Measurements from ENCODE around the gene FHIP1A. TPM values are rescaled to one million over a fixed set of nuclear protein-coding genes. Genes with fewer than 3 reads are reported as not detected.

FHIP1A gene
- polyA plus RNA-seq, 4 donors: 4.7 to 6.5 (median 5.8) TPM

DNA sequence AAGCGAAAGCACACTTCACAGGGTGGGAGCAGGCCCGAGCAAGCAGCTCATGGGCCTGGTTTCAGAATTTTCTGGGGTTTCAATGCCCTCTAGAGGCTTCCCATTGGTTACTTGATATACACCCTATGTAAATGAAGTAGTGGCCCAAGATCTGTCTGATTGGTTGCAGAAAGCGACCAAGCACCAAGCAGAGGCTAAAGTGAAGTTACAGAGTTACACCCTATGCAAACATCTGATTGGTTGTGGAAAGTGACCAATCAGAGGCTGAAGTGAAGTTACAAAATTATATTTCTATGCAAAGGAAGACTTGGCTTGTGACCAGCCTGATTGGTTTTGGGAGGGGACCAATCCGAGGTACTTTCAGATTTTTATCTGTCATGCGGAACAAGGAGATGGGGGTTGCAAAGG lies 8.2 kb downstream of the FHIP1A start:
- DNase-seq (ENCODE audit: low read depth in 4 of 4, low spot score in 3 of 4): no peak

DNA sequence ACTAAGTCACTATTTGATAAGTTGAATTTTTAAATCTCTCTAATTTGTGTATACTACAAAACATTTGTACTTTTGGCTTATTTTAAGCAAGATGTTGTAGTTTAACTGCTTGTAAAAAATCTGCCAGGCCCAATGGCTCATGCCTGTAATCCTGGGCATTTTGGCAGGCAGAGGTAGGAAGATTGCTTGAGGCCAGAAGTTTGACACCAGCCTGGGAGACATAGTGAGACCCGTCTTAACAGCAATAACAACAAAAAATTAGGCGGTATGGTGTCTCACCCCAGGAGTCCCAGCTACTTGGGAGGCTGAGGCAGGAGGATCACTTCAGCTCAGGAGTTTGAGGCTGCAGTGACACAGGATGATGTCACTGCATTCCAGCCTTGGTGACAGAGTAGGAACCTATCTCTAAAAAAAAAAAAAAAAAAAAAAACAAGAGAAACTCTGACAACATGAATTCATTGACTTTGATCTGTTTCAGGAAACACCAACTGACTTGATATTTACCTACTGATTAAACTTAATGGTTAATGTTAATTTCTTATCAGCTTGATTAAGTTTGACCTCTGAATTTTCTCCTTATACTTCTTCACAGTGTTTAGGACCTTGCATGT lies 8.9 kb downstream of the FHIP1A start:
- no peak for DNase-seq (ENCODE audit: low read depth in 4 of 4, low spot score in 3 of 4)

DNA sequence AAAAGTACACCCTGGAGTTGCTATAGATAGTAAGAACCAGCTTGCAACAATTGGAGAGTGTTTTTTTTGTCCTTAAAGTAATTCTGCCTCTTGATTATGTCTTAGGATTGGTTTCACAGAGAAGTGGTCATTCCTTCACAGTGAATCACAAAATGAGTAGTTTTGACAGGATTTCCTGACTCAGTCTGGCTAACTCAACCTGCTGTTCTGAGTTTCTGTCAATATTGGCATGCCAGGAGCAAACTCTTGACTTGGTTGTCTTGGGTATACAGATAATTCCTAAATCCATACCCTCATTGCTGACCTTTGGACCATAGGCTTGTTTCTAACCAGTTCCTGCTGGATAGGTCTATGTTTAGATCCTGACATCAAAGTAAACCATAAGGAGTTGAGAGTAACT lies 9.4 kb downstream of the FHIP1A start:
- DNase-seq (ENCODE audit: low read depth in 4 of 4, low spot score in 3 of 4): no peak

DNA sequence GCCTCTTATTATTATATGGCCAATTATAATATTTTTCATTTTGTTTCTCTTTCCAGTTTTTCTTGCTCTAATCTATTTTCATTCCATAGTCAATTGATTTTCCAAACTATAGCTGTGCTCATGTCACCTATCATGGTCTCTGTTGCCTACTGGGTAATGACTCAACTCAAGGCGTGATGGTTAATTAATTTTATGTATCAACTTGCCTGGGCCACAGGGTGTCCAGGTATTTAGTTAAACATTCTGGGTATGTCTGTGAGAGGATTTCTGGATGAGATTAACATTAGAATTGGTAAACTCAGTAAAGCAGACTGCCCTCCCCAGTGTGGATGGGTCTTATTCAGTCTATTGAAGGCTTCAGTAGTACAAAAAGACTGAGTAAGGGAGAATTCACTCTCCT lies 9.9 kb downstream of the FHIP1A start:
- DNase-seq (ENCODE audit: low read depth in 4 of 4, low spot score in 3 of 4): no peak

DNA sequence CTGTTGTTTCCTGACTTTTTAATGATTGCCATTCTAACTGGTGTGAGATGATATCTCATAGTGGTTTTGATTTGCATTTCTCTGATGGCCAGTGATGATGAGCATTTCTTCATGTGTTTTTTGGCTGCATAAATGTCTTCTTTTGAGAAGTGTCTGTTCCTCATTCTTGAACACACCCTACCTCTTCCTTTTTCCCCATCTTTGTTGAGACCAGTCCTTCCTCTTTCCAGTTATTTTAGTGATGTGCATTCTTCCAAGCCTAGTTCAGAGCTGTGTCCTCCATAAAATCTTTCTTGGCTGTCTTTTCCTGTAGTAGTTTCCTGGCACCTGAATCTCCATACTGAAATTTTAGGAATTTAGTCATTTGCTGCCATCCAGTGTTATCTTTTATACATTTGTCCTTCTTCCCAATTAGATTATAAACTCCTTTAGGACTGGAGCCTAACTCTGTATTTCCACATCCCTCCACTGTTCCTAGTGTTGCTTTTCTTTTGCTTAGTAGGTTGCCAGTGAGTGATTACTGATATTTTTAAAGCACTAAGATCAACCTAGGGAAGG lies 11.4 kb downstream of the FHIP1A start:
- DNase-seq (ENCODE audit: low read depth in 4 of 4, low spot score in 3 of 4): no peak

DNA sequence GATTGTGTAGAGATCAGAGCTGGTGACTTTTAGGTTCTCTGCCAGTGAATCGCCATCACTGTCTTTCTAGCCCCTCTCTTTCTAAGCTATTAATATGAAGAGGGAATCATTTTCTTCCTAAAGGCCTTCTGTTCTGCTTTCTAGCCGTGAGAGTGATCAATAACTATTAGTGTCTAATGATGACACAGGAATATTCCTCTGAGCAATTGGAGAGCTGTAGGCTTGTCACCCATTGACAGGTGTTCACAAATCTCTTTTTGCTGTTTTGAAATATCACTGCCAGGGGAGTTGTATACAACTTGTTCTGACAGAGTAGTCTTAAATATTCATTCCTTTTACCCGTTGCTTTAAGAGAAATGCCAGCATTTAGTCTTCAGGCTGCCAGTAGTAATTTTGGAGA lies 13.9 kb downstream of the FHIP1A start:
- no peak for DNase-seq (ENCODE audit: low read depth in 4 of 4, low spot score in 3 of 4)

DNA sequence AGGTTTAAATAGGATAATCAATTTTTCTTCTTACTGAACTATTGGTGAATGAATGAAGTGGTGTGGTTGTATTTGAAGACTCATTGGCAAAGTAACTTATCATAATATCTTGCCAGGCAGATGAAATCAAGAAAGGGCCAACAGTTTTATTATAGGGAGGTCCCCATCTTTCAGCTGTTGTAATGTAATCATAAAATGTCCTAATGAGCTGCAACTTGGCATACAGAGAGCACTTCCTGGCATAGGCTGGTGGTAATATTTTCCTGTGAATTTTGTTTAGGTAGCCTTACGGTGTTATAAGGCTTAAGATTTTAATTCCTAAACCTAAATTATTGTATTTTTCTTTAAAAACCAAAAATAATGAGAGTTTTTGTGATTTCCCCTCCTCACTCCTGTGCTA lies 17.5 kb downstream of the FHIP1A start:
- DNase-seq (ENCODE audit: low read depth in 4 of 4, low spot score in 3 of 4): no peak

DNA sequence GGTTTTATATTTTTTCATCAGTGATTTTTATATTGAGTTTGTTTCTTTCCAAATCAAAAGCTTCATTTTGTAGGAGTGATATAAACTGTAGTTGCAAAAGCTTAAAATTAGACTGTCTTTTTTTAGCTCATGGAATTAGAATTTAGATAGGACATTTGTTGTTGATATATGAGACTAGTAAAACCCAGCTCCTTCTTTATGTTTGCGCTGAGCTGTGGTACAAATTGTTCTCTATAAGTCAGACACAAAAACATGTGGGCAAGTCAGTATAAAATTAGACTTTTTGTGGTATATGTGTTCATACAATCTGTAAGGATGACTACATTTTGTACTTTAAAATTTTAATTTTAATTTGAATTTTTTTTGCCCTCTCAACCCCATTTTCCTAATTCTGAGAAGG lies 18.3 kb downstream of the FHIP1A start:
- no peak for DNase-seq (ENCODE audit: low read depth in 4 of 4, low spot score in 3 of 4)

DNA sequence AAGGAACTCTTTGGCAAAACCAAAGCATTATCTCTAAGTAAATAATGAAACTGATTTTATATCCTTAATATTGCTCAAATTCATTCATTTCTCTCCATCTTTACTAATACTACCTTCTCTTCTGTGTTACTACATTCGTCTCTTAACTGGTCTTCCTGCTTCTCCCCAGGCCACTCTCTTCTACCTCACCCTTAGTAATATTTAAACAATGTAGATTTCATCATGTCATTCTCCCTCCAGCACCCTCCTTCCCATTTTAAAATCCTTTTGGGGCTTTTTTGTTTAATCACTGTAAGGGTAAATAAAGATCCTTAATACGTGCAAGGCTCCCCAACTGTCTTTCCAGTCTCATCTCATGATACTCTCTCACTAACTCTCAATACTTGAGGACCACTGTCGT lies 19.4 kb downstream of the FHIP1A start:
- DNase-seq (ENCODE audit: low read depth in 4 of 4, low spot score in 3 of 4): no peak

DNA sequence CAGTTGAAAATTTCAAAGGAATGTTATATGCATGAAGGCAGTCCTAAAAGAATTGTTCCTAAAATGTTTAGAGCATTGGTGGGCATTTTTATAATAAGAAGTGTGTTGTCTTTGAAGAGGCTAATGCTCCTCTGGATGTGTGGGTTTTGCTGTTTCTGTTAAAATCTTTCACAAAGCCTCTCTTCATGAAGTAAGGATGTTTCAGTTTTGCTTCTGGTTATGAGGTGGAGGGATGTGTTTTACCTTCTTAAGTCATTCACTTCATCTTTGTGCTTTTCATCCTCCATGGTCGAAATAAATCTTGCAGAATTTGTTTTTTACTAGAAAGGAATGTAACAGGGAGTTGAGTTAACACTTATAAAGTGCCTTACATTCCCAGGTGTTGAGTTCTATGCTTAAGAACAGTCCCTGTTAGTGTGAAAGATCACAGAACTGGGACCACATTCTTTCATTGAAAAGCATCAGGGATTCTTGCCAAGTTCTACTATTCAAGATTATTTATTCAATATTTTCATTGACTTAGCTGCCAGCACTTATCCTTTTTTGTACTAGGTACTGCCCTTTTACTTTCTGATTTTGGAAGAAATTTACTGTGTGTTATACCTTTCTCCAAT lies 21.1 kb downstream of the FHIP1A start:
- no peak for DNase-seq (ENCODE audit: low read depth in 4 of 4, low spot score in 3 of 4)

DNA sequence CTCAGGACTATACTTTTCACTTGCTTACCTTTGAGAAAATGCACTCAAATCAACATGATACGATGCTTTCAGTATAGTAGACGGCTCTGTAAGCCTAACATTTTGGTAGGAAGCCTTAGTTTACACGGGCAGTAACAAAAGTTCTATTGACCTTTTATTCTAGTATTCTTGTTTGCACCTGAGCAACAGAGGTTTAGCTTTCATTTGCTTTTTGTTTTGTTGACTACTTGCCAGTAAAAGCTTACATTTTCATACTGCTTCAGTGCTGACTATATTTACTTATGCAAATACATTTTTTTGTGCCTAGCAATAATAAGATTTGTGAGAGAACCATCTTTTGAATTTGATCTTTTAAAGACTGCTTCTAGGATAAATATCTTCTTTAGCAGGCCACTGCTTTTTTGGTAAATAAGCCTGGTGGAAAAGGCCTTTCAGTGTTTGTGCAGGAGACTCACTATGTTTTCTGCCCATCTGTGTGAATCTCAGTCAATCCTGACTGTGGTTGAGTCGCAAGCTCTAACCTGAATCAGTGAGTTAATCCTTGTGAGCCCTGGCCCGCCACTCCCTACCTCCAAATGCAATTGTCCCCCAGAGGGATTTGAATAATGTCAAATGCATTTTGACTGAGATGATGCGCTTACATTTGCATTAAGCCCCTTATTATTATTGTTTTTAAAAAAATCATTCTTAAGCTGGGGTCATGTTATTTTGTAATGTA lies 21.9 kb downstream of the FHIP1A start:
- no peak for DNase-seq (ENCODE audit: low read depth in 4 of 4, low spot score in 3 of 4)

DNA sequence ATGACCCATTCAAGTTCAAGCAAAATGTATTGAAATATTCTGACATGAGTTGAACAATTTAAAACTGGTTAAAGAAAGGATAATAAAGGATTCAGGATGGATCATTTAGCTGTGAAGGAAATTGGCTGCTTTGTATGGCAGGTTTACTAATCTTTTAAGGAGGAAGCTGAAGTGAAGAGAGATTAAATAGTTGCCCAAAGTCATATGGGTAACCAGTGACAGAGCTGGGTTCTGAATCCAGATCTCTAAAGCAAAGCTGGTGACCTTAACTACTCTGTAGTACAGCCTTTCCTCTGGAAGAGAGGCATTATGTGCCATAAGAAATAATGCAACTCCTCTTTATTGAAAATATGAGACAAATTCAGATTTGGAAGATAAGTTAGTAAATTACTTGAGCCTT lies 22.8 kb downstream of the FHIP1A start:
- DNase-seq (ENCODE audit: low read depth in 4 of 4, low spot score in 3 of 4): no peak

DNA sequence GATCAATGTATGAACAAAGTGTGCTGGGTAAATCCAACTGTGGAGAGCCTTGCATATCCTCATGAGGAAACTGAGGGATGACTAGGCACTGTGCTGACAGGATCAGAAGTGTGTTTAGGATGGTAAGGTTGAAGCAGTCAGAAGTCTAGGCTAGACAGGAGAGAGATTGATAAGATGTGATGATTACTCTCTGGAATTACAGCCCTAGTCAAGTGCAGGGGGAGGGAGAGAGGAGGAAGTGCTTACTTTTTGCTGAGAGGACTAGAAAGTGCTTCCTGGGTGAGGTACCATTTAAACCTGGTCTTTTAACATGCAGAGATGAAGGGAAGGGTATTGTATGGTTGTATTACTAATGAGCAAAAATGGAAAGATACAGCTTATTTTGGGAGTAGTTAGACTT lies 23.7 kb downstream of the FHIP1A start:
- DNase-seq (ENCODE audit: low read depth in 4 of 4, low spot score in 3 of 4): no peak

DNA sequence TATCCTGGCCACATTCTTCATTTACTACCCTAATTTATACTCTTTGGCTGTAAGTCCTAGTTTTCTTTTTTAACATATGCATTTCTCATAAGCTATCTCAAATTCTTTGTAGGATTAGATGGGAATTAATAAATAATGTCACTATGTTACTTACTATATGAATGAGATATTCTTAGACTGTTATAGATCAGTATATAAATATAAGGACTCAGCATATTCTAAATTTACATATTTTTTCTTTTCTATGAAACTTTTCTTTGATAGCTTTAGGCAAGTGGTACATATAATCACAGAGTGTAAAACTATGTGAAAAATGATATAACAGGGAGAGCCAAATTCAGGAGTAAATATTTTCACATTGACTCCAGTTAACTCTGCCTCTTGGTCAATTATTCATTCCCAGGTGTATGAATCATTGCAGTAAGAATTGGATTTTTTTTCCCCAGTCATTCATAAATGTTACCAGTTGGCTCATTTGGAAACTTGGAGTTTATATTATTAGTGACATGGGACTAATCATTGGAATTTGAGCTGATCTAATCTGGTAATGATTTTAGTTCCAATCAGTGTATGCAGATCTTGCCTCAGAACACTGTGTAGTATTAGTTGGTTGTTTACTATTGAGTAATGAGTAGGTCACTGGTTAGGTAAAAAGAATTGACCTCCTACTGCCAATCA lies 25.3 kb downstream of the FHIP1A start:
- DNase-seq (ENCODE audit: low read depth in 4 of 4, low spot score in 3 of 4): no peak

DNA sequence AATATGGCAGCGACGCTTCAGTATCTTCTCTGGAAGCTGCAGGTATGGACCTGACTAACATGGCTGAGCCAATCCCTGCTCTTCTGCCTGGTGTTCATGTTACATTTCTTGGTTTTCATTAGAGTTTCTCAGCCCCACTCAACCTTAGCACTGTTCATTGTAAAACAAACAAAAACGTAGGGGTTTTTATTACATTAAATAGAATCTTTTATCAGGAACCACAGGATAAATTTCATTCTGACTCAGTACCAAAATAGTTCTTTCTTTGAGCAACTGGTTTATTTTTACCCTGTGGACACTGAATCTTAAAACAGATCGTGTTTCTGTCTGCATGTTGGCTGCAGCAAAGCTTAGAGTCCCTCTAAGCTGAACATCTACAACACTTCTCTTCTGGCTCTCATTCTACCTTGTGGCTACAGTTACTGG lies 27.1 kb downstream of the FHIP1A start:
- DNase-seq (ENCODE audit: low read depth in 4 of 4, low spot score in 3 of 4): no peak

DNA sequence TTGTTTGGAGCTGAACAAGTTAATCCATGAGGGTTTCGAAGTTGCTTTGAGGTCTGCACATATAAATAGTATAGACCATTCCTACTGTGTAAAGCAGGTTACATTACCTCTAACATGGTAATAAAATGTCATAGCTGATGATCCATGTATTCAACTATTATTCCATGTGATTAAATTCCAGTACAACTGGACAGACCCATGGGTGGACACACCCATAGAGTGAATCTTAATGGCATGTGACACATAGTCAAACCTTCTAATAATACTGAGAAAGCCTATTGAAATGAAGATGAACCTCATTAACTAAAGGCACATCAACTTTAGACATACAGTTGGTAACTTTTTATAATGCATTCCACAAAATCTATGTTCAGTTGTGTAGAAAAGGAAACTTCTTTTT lies 28.5 kb downstream of the FHIP1A start:
- no peak for DNase-seq (ENCODE audit: low read depth in 4 of 4, low spot score in 3 of 4)

DNA sequence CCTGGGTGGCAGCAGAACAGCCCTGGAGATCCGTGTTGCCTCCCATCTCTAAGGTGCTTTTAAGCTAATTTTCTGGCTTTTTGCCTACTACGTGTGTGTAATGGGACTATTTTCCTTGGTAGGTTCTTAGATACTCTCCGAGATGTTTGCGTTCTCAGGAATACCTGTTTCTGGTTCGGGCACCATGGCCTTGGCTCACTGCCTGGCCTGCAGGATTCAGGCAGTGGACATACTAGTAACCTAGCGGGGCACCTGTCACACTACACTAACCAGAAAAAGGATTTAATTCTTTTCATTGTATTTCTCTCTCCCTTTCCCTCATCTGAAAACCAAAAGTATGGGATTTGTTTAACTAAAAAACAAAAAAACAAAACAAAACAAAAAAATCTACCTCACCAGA lies 29.2 kb downstream of the FHIP1A start:
- no peak for DNase-seq (ENCODE audit: low read depth in 4 of 4, low spot score in 3 of 4)

DNA sequence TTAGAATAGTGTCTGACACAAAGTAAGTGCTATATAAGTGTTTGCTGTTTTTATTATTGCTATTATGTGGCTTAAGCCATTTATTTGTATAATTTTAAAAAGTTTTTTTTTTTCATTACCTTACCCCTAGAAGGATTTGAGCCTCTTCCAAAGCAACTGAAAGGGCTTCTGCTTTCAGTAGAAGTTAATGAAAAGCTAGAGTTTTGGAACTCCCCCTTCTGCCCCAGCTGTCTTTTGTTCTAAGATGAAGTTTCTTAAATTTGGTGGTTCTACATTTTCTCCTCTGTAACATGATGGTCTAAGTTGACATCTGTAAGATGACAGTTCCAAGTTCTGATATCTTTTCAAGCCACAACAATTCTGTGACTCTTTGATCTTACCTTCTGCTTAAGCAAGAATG lies 30.3 kb downstream of the FHIP1A start:
- DNase-seq (ENCODE audit: low read depth in 4 of 4, low spot score in 3 of 4): no peak

DNA sequence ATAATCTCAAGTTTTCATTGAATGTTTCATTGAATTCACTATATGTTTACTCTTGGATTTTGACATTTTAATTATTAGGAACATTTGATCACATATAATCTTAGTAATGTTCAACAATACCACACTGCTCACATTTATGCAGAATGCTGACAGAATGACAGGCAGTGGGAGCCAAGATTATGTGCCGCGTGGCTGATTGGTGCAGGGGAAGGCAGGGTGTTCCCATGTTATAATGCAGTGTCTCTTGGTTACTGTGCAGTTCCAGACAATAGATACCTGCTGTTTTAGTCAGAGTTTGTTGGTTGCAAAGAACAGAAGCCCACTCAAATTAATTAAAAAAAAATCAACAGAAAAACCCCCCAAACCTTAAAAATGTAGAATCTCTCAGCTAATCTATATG lies 33.0 kb downstream of the FHIP1A start:
- DNase-seq (ENCODE audit: low read depth in 4 of 4, low spot score in 3 of 4): no peak

DNA sequence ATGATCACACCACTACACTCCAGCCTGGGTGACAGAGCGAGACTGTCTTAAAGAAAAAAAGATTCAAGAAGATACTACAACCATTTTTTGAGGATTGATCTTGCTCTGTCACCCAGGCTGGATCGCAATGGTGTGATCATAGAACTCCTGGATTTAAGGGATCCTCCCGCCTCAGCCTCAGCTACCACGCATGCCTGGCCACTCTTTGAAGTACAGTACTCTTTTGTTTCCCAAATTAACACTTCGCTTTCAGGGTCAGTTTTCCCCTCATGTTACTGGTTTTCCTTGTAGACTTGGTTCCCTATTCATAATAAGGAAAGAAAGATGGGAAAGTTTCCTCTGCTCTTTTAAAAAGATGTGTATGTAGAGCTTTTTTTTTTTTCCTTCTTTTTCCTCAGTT lies 34.3 kb downstream of the FHIP1A start:
- no peak for DNase-seq (ENCODE audit: low read depth in 4 of 4, low spot score in 3 of 4)

DNA sequence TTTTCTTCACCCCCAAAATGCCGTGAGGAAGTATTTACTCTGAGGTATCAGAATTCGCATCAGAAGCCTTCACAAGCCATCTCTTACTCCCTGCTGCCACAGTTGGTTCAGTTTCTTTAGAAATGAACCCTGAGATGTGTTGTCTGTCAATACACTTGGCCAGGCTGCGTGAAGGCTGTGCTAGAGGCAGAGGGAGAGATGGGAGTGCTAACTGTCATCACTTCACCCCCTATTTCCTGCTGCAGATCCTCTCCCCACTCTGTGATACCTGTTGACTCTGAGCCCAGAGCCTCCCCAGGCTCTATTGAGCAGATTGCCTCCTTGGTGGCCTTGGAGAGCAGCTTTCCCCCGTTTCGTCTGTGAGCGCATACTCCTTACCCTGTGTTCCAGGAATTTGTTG lies 34.8 kb downstream of the FHIP1A start:
- no peak for DNase-seq (ENCODE audit: low read depth in 4 of 4, low spot score in 3 of 4)

All from right renal pelvis (tissue), 4 donors.